Measurements from ENCODE around the gene LY6G6C. TPM values are rescaled to one million over a fixed set of nuclear protein-coding genes. Genes with fewer than 3 reads are reported as not detected.

The LY6G6C gene
- total RNA-seq, 1 donor: not detected

DNA sequence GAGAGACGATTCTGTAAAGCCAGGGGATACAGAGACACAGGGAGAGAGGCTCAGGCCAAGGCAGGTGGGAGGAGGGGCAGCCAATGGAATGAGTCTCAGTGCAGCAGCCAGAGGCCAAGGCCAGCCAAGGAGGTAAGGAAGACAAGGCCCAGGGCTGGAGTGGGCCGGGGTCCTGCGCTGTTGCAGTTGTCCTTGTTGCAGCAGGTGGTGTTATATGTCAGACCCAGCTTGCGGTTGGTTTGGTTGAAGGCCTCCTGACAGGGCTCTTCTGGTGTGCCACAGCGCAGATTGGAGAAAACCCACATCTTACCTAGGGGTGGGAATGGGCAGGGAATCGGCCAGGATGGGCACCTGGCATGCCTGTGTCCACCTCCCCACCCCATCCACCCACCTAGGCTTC, 2.5 kb downstream of the LY6G6C start:
- TF ChIP-seq, protein P1, sequence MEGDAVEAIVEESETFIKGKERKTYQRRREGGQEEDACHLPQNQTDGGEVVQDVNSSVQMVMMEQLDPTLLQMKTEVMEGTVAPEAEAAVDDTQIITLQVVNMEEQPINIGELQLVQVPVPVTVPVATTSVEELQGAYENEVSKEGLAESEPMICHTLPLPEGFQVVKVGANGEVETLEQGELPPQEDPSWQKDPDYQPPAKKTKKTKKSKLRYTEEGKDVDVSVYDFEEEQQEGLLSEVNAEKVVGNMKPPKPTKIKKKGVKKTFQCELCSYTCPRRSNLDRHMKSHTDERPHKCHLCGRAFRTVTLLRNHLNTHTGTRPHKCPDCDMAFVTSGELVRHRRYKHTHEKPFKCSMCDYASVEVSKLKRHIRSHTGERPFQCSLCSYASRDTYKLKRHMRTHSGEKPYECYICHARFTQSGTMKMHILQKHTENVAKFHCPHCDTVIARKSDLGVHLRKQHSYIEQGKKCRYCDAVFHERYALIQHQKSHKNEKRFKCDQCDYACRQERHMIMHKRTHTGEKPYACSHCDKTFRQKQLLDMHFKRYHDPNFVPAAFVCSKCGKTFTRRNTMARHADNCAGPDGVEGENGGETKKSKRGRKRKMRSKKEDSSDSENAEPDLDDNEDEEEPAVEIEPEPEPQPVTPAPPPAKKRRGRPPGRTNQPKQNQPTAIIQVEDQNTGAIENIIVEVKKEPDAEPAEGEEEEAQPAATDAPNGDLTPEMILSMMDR (IDR thresholded peaks at IDR 0.05; ENCODE audit: insufficient read depth, low read depth, low read length): no peak
- H3K4me3 ChIP-seq (ENCODE audit: low read depth, low read length): no peak overlapping the region
- no peak for DNase-seq (ENCODE audit: low read depth)

DNA sequence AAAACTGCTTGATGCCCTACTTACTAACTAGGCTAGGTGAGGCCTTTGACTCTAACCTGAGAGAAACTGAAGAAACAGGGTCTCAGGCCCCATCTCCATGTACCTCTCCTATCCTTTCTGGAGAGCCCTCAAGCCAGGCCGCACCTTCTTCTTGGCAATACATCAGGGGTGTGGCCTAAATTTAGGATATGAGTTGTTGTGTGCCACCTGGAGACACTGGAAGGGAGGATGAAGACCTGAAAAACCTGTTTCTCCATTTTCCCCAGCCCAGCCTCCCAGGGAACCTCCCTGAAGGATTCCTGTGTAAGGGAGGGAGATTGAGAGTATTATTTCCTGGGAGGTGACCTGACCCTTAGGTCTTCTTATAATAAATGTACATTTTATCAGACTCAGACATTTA, 3.3 kb downstream of the LY6G6C start:
- no peak overlapping the region for H3K4me3 ChIP-seq (ENCODE audit: low read depth, low read length)
- DNase-seq (ENCODE audit: low read depth): no peak
- TF ChIP-seq, protein P1 (IDR thresholded peaks at IDR 0.05; ENCODE audit: insufficient read depth, low read depth, low read length): no peak

DNA sequence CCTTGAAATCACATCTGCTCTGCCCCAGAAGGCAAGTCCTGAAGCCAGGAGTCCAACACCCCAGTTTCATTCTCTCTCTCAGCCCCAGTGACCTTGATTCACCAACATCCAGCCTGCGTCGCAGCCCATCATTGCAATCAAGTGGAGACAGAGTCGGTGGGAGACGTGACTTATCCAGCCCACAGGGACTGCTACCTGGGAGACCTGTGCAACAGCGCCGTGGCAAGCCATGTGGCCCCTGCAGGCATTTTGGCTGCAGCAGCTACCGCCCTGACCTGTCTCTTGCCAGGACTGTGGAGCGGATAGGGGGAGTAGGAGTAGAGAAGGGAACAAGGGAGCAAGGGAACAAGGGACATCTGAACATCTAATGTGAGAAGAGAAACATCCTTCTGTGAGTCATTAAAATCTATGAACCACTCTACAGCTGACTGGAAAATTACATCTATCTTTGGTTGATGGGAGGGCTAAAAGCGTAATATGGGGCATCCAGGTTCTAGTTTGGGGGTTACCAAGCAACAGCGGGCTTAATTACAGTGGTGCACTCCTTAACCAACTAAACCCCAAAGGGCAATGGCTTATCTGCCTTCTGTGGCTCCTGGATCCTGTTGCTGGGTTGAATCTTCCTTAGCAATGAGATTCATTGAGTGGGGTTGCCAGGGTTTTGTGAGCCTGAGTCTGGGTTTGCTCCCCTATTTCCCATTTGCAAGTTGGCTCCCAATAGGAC, 3.9 kb downstream of the LY6G6C start:
- no peak for DNase-seq (ENCODE audit: low read depth)
- no peak overlapping the region for H3K4me3 ChIP-seq (ENCODE audit: low read depth, low read length)
- TF ChIP-seq, protein P1 (IDR thresholded peaks at IDR 0.05; ENCODE audit: insufficient read depth, low read depth, low read length): no peak

DNA sequence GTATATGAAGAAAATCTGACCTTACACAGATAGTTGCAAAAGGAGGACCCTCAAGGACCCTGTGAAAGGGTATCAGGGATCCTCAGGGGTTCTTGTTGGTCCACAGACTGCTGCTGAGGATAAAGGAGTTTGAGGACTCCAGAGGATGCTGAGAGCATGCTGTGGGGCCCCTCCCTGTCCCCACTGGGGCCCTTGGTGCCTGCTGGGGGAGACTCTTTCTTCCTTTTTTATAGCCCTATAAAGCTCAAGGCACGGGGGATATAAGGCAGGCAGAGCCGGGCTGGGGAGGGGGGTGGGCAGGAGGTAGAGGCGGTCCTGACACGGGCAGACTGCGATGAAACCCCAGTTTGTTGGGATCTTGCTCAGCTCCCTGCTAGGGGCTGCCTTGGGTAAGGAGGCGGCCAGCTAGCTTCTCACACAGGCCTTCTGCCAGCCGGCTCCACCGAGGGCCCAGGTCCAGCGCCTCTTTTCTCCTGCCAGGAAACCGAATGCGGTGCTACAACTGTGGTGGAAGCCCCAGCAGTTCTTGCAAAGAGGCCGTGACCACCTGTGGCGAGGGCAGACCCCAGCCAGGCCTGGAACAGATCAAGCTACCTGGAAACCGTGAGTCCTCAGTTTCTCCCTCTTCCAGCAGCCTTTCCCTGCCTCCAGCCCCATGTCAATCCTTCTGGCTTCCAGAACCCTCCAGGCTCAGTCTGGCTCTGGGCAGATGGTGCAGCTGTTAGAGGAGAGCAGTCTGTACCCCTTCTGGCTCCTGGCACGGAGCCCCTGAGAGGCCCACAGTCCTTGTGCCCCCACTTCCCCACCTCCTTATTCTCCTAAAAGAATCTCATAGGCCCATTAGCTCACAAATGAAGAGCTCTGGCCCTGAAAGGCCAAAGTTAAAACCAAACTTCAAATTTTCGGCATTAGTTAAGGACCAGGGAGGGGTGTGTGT, 6.3 kb downstream of the LY6G6C start, which contains the start of gene LY6G6D:
Gene LY6G6D (plus strand): TSS at position 327 of the 937 bp plus-strand sequence. CDS start 8 bp downstream, at position 335.
- TF ChIP-seq, protein P1 (IDR thresholded peaks at IDR 0.05; ENCODE audit: insufficient read depth, low read depth, low read length): no peak

DNA sequence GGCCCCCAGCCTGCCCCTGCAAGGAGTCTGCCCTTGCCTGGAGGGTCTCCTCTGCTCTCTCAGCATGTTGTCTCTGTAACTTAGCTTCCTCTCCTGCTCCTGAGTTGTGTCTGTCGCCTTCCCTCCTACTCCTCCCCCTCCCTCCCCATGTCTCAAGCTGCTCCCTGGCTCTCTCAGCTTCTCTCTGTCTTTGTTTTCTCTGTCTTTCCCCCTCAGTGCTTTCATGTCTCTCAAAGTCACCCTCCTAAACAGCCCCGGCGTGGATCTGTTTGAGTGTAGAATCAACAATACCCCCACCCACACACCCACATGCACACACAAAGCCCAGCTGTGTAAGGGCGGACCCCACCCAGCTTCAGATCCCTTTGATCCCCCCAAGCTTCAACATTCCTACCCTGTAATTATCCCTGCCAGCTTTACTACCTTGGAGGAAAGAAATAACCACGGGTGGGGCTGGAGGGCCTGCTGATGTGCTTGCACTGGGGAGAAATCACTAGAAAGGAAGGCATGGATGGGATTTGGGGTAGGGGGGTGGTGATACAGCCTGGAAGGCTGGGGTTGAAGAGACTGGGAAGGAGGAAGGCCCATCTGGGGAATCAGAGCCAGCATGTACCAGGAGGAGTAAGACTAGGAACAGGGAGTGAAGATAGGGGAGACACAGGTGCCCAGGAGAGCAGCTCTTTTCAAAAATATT, 7.4 kb downstream of the LY6G6C start:
- TF ChIP-seq, protein P1 (IDR thresholded peaks at IDR 0.05; ENCODE audit: insufficient read depth, low read depth, low read length): no peak
- no peak for DNase-seq (ENCODE audit: low read depth)
- H3K4me3 ChIP-seq (ENCODE audit: low read depth, low read length): no peak overlapping the region

More for the DNA sequence above, 6.3 kb downstream of the LY6G6C start, which contains the start of gene LY6G6D:
- no peak within 1 kb of the TSS for H3K4me3 ChIP-seq (ENCODE audit: low read depth, low read length)
- DNase-seq (ENCODE audit: low read depth): no peak

DNA sequence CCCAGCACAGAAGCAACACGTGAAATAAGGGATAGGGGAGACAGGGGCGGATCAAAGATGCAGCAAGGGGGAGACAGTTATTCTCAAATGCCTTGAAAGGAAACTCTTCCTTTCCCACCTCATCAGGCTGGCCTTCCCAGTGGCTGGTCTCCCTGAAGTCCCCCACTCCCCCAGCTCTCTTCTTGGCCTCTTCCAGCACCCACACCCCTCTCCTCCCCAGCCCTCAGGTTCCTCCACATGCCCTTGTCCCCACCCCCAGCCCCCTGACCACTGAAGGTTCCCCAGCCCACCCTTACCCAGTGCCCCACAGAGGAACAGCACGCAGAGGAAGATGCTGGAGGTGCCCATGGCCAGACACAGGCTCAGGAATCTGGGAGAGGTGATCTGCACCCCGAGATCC, 8.1 kb downstream of the LY6G6C start:
- no peak for DNase-seq (ENCODE audit: low read depth)

More for the DNA sequence above, 8.1 kb downstream of the LY6G6C start:
- H3K4me3 ChIP-seq (ENCODE audit: low read depth, low read length): no peak overlapping the region
- TF ChIP-seq, protein P1 (IDR thresholded peaks at IDR 0.05; ENCODE audit: insufficient read depth, low read depth, low read length): no peak

Measured in fibroblast of villous mesenchyme (primary cell).